Upper lobe of right lung (tissue), 1 donor: ENCODE results near the gene ANKS1B. TPM values are rescaled to one million over a fixed set of nuclear protein-coding genes. Genes with fewer than 3 reads are reported as not detected.

Experiments used
- ATAC-seq: fragments of 200-7000 bp; cut with Tn5 transposase; one replicate; pipeline ENCODE4 v1.9.1; 2020; ENCODE audit warnings: mild to moderate bottlenecking, moderate library complexity
- DNase-seq: peaks from one replicate; pipeline ENCODE4 v3.0.0-alpha.2; 2020
- H3K27ac ChIP-seq: fragments of 200-600 bp; one replicate; pipeline ENCODE4 v1.8.0; 2022
- H3K27me3 ChIP-seq: fragments of 200-600 bp; one replicate; pipeline ENCODE4 v1.8.0; 2022; ENCODE audit warnings: mild to moderate bottlenecking
- H3K36me3 ChIP-seq: fragments of 200-600 bp; one replicate; pipeline ENCODE4 v1.8.0; 2022
- H3K4me1 ChIP-seq: fragments of 200-600 bp; one replicate; pipeline ENCODE4 v1.8.0; 2022
- H3K4me3 ChIP-seq: fragments of 200-600 bp; one replicate; pipeline ENCODE4 v1.8.0; 2022; ENCODE audit warnings: mild to moderate bottlenecking
- H3K9me3 ChIP-seq: fragments of 200-600 bp; one replicate; pipeline ENCODE4 v1.8.0; 2022
- intact Hi-C: fragments of 100-400 bp; cut with DNase I; formaldehyde crosslinking; loops from one replicate; pipeline ENCODE4 v1.11.0; 2022
- total RNA-seq: library from RNA; stranded (reverse); fragmentation: NEBNext Ultra II Directional; extraction: Animal tissue kit (Norgen Biotek cat#: 25700); gene quantifications from one replicate; pipeline ENCODE4 v1.2.1, GENCODE V29; 2021
- TF ChIP-seq, protein P1 (sequence below): fragments of 200-600 bp; IDR thresholded peaks from one replicate; pipeline ENCODE4 v1.8.0; 2022; ENCODE audit warnings: antibody characterized with exemption
- donor health status: DM: no; HTN: yes; CAD: no; lungs with severe emphysema.

ANKS1B gene
- total RNA-seq, 1 donor from 2014 or later: 5.3 TPM

DNA sequence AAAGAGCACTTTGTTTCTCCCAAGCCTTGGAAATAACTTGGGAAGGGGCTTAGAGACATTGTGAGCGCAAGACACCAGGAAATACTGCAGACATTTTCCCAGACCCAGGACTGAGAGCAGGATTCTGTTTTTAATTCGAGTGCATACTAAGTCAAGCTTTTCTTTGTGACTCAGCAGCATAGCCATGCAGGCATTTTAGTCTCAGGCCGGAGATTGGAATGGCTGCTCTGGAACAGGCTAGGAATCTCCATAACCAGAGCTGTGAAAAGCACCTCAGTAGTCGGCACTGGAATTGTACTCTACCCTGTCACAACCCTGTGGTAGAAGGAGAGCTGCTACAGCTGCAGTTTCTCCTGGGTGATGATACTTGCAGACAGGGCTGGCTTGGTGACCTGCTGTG lies 366.1 kb downstream of the ANKS1B start:
- TF ChIP-seq, protein P1, sequence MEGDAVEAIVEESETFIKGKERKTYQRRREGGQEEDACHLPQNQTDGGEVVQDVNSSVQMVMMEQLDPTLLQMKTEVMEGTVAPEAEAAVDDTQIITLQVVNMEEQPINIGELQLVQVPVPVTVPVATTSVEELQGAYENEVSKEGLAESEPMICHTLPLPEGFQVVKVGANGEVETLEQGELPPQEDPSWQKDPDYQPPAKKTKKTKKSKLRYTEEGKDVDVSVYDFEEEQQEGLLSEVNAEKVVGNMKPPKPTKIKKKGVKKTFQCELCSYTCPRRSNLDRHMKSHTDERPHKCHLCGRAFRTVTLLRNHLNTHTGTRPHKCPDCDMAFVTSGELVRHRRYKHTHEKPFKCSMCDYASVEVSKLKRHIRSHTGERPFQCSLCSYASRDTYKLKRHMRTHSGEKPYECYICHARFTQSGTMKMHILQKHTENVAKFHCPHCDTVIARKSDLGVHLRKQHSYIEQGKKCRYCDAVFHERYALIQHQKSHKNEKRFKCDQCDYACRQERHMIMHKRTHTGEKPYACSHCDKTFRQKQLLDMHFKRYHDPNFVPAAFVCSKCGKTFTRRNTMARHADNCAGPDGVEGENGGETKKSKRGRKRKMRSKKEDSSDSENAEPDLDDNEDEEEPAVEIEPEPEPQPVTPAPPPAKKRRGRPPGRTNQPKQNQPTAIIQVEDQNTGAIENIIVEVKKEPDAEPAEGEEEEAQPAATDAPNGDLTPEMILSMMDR: no peak
- H3K4me1 ChIP-seq: no peaks in the 10 kb centered on the region
- no peaks in the 10 kb centered on the region for H3K27me3 ChIP-seq
- DNase-seq (no peak), ATAC-seq (no peak)
- no peak overlapping the region for H3K27ac ChIP-seq
- intact Hi-C loops: no loop called here
- H3K4me3 ChIP-seq: no peak overlapping the region
- H3K36me3 ChIP-seq: no peaks in the 10 kb centered on the region
- no peaks in the 10 kb centered on the region for H3K9me3 ChIP-seq

DNA sequence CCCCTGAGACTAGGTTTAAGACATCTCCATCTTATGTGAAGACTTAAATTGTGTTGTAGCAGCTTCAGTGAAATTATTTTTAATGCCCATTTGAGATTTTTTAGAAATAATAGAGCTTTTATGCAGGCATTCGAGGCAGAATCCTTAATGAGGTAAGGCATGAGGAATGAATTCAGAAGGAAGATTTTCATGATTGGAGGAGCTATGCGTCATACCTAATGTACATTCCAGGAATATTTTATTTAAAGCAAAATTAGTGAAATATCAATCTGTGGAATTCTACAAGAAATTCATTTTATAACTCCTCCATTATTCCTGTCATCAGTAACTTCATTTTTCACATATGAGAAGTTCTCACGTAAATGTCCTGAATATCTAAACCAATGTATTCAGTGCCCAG lies 373.1 kb downstream of the ANKS1B start:
- H3K27me3 ChIP-seq: no peaks in the 10 kb centered on the region
- intact Hi-C loops: no loop called here
- H3K36me3 ChIP-seq: no peaks in the 10 kb centered on the region
- DNase-seq (no peak), ATAC-seq (no peak)
- H3K9me3 ChIP-seq: no peaks in the 10 kb centered on the region
- TF ChIP-seq, protein P1: no peak
- no peak overlapping the region for H3K4me3 ChIP-seq
- no peaks in the 10 kb centered on the region for H3K4me1 ChIP-seq
- H3K27ac ChIP-seq: no peak overlapping the region

DNA sequence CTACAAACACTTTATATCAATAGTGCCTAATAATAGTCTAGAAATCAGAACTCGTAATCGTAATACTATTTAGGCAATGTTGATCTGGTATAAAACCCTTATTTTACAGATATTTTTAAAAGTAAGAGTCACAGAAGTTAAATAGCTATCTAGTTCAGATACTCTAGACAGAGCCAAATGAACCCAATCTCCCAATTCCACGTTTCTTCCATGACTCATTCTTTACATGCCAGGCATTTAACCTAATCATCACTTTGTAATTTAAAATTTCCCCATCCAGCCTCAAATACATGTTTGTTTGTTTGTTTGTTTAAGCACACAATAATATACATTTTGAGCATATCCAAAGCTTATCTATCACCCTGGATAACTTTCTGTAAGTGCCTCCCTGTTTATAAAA lies 373.6 kb downstream of the ANKS1B start:
- TF ChIP-seq, protein P1: no peak
- H3K27me3 ChIP-seq: no peaks in the 10 kb centered on the region
- no peak for DNase-seq
- no peak overlapping the region for H3K4me3 ChIP-seq
- no peaks in the 10 kb centered on the region for H3K9me3 ChIP-seq
- no peak overlapping the region for H3K27ac ChIP-seq
- no peaks in the 10 kb centered on the region for H3K36me3 ChIP-seq
- intact Hi-C loops: no loop called here
- no peaks in the 10 kb centered on the region for H3K4me1 ChIP-seq
- ATAC-seq: no peak

DNA sequence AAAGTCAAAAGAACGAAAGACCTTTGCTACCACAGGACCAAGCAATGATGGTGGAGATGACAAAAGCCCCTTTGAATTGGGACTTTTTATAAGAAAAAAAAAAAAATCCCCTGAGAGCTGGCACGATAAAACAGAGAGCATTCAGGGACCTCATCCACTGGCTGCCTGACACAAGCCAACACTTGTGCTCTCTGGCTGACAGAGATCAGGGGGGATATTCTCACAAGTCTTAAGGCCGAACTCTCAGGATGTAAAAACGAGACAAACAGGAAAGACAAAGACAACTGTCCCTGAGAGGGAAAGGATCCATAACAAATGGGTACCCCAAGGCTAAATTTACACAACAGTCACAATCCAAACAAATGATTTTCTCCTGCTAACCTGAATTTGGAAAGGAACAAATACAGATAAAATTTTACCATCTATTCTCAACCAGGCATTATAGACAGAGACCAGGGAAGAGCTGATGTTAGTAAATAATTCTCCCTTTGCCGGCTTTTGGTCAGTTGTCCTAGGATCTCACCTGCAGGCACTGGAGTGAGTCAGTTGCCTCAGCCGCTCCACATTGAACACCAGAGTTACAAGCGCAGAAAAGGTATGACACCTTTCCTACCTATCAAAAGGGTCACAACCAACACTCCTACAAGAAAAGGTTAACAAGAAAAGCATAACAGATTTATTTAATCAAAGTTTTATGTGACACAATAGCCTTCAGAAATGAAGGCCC lies 375.1 kb downstream of the ANKS1B start:
- no peak overlapping the region for H3K27ac ChIP-seq
- no peaks in the 10 kb centered on the region for H3K27me3 ChIP-seq
- H3K9me3 ChIP-seq: no peaks in the 10 kb centered on the region
- intact Hi-C loops: no loop called here
- no peak for DNase-seq
- ATAC-seq: no peak
- no peaks in the 10 kb centered on the region for H3K36me3 ChIP-seq
- H3K4me1 ChIP-seq: no peaks in the 10 kb centered on the region
- no peak overlapping the region for H3K4me3 ChIP-seq
- TF ChIP-seq, protein P1: no peak

DNA sequence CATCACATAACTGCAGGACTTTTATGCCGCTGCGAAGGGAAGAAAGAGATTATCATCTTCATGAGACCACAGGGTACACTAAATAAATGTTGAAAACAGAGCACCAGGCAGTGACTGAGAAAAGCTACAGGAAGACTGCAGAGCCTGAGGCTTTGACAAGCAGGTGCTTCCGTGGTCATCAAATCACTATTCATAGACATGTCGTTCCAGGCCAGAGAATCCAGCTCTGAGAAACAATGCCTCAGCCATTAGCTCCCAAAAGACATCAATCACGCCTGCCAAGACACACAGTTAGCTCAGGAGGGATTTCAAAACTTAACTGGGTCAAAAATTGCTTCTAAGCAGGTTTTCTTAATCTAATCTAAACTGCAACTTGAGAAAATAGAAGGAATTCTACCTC lies 384.3 kb downstream of the ANKS1B start:
- TF ChIP-seq, protein P1: no peak
- no peaks in the 10 kb centered on the region for H3K36me3 ChIP-seq
- H3K27ac ChIP-seq: no peak overlapping the region
- no peaks in the 10 kb centered on the region for H3K4me1 ChIP-seq
- ATAC-seq (no peak), DNase-seq (no peak)
- intact Hi-C loops: no loop called here
- H3K9me3 ChIP-seq: no peaks in the 10 kb centered on the region
- no peaks in the 10 kb centered on the region for H3K27me3 ChIP-seq
- no peak overlapping the region for H3K4me3 ChIP-seq

DNA sequence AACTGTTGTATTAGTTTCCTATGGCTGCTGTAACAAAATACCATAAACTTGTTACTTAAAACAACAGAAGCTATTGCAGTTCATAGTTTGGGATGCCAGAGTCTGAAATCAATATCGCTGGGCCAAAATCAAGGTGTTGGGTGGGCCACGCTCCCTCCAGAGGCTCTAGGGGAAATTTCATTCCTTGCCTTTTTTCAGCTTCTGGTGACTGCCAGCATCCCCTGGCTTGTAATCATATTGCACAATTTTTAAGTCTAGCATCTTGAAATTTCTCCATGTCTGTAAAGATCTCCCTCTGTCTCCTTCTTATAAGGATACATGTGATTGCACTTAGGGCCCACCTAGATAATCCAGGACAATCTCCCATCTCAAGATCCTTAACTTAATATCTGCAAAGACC lies 386.0 kb downstream of the ANKS1B start:
- Histone ChIP-seq H3K27me3 (no peaks in the 10 kb centered on the region), H3K4me3 (no peak overlapping the region), H3K4me1 (no peaks in the 10 kb centered on the region), H3K9me3 (no peaks in the 10 kb centered on the region), H3K36me3 (no peaks in the 10 kb centered on the region), H3K27ac (no peak overlapping the region)
- TF ChIP-seq, protein P1: no peak
- intact Hi-C loops: no loop called here
- ATAC-seq (no peak), DNase-seq (no peak)
